ENCODE data around the gene ACTR1A.

The ACTR1A gene

GRCh38 chr10:102465466-102465865 is 37.0 kb downstream of the ACTR1A start:
- no peak overlapping the region for H3K4me3 ChIP-seq (replicated peaks; ENCODE audit: low read depth, low read length)
- no peak for DNase-seq (ENCODE audit: low read depth)
- no peak for TF ChIP-seq CTCF (IDR thresholded peaks at IDR 0.05; ENCODE audit: low read length, missing control alignments)

- H3K4me3 ChIP-seq (replicated peaks; ENCODE audit: low read depth, low read length) = no peak overlapping the region
- no peak for DNase-seq (ENCODE audit: low read depth)
- TF ChIP-seq CTCF (IDR thresholded peaks at IDR 0.05; ENCODE audit: low read length, missing control alignments) = no peak
Observed at GRCh38 chr10:102463983-102464382, 38.5 kb downstream of the ACTR1A start.

GRCh38 chr10:102462512-102463054 is 39.9 kb downstream of the ACTR1A start:
- H3K4me3 ChIP-seq (replicated peaks; ENCODE audit: low read depth, low read length) = no peak overlapping the region
- TF ChIP-seq CTCF (IDR thresholded peaks at IDR 0.05; ENCODE audit: low read length, missing control alignments) = no peak
- DNase-seq (ENCODE audit: low read depth) = no peak

- peak overlapping the region; percentile 59 for H3K4me3 ChIP-seq (replicated peaks; ENCODE audit: low read depth, low read length)
- no peak for TF ChIP-seq CTCF (IDR thresholded peaks at IDR 0.05; ENCODE audit: low read length, missing control alignments)
- DNase-seq (ENCODE audit: low read depth) = peak; percentile 84
Observed at GRCh38 chr10:102461187-102462054, 41.1 kb downstream of the ACTR1A start.

GRCh38 chr10:102460836-102461186 is 41.7 kb downstream of the ACTR1A start:
- H3K4me3 ChIP-seq (replicated peaks; ENCODE audit: low read depth, low read length) = peak overlapping the region; percentile 59
- TF ChIP-seq CTCF (IDR thresholded peaks at IDR 0.05; ENCODE audit: low read length, missing control alignments) = no peak
- DNase-seq (ENCODE audit: low read depth) = no peak

- no peak for TF ChIP-seq CTCF (IDR thresholded peaks at IDR 0.05; ENCODE audit: low read length, missing control alignments)
- DNase-seq (ENCODE audit: low read depth) = no peak
- H3K4me3 ChIP-seq (replicated peaks; ENCODE audit: low read depth, low read length) = no peak overlapping the region
Observed at GRCh38 chr10:102458656-102459055, 43.9 kb downstream of the ACTR1A start.
